ENCODE measurements around the gene AACS.

Gene AACS

DNA sequence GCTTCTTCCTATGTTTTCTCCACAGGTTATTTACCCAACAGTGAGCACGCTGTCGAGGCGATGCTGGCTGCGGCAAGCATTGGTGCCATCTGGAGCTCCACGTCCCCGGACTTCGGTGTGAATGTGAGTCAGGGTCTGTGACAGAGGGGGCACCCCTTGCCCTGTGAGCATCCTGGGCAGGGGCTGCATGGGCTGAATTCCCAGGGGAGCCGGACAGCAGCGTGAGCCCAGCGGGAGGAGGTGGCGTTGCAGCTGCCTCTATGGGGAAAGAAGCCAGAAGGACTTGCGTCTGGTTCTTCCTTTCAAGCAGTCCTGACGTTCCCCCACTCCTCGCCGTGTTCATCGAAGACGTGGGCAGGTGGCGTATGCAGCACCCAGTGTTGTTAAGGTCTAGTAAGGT, 26.2 kb downstream of the AACS start:
- FAIRE-seq (no peak), DNase-seq (ENCODE audit: insufficient read length, low spot score) (no peak)
- TF ChIP-seq, protein P1, sequence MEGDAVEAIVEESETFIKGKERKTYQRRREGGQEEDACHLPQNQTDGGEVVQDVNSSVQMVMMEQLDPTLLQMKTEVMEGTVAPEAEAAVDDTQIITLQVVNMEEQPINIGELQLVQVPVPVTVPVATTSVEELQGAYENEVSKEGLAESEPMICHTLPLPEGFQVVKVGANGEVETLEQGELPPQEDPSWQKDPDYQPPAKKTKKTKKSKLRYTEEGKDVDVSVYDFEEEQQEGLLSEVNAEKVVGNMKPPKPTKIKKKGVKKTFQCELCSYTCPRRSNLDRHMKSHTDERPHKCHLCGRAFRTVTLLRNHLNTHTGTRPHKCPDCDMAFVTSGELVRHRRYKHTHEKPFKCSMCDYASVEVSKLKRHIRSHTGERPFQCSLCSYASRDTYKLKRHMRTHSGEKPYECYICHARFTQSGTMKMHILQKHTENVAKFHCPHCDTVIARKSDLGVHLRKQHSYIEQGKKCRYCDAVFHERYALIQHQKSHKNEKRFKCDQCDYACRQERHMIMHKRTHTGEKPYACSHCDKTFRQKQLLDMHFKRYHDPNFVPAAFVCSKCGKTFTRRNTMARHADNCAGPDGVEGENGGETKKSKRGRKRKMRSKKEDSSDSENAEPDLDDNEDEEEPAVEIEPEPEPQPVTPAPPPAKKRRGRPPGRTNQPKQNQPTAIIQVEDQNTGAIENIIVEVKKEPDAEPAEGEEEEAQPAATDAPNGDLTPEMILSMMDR (IDR thresholded peaks at IDR 0.05; ENCODE audit: insufficient read depth, missing control alignments): no peak

DNA sequence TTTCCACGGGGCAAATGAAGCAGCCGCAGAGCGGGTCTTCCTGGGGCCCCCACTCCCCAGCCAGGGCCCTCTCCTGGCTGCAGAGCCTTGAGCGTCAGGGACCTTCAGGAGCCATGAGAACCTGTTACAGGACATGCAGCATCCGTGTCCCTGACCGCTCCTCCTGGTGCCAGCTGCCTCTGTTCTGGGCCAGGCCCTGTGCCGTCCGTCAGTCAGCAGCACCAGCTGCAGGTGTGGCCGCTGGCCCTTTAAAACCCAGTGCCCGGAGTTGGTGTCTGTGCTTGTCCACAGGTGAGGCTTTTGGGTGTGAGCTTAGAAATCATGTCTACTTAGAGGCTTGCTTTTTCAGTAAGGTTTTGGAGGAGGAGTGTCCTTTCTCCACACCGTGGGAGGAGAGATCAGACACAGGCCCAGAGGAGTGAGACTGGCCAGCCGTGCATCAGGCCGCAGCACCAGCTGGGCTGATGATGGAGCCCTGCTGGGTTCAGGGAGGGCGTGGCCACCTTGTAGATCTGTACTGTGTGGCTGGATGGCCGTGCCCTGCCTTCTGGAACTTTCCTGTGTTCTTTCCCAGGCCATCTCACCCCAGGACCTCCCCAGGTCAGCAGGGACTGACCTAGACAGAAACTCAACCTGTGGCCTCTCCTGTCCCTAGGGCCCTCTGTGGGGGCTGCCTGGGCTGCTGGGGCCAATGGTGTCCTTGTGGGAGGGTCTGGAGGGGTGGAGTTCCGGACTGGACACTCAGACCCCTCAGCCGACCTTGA, 27.1 kb downstream of the AACS start:
- no peak for FAIRE-seq
- TF ChIP-seq, protein P1 (IDR thresholded peaks at IDR 0.05; ENCODE audit: insufficient read depth, missing control alignments): no peak
- no peak for DNase-seq (ENCODE audit: insufficient read length, low spot score)

DNA sequence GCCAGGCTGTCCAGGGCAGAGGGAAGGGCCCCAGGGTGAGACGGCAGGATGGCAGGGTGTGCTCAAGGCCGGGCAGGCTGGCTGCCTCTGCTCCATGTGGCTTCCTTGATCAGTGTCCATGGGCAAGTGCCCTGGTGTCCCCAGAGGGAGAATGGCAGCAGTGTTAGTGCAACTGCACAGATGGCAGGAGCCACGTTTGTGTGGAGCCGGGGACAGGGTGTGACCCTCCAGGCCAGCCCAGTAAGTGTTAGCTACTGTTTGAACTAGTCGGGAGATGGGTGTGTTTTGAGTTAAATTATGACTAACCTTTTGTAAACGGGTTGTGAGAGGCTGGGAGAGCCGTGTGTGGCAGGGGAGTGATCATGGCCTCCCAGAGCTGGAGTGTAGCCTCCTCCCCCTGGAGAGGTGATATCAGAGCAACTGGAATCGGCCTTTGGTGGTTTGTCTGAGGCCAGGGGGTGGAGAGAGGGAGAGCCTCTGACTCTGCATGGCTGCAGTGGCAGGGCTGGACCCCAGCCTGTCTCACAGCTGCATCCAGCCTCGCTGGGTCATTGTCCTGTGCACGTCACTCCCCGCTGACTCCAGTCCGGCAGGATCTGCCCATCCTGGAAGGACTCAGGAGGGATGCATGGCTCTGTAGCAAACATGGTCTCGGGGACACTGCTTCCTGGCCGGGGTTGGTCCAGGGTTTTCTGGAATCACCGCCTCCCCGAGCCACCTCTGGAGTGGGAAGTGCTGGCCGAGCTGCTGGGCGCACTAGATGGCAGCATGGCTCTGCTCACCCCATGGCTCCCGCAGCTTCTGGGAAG, 27.8 kb downstream of the AACS start:
- TF ChIP-seq, protein P1 (IDR thresholded peaks at IDR 0.05; ENCODE audit: insufficient read depth, missing control alignments): peak; percentile 19
- no peak for FAIRE-seq

DNA sequence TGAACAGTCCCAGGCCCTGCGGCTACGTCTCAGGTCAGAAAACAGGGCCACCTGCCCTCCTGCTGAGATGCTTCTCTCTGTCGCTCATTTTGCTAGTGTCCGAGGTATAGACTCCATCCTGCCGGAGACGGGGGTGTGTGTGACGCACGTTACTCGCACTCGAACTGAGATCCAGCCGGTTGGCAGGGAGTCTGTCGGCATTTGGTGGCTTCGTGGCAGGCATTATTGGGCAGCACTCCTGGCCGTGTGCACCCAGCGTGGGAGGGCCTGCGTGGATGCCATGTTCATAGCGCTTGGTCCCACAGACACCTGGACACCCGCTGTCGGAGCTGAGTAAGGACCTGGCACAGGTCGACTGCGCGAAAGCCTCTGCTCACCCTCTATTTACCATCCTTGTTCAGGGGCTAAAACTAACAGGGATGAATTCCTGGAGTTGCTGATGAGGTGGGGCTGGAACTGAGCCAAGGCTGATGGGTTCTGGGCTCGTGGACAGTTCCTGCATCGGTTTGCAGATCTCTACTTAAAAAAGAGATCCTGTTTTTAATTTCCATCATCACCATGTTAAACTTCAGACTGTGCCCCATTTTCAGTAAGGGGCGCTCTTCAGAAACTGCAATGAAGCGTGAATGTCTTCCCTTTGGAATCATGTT, 28.6 kb downstream of the AACS start:
- DNase-seq (ENCODE audit: insufficient read length, low spot score): no peak
- TF ChIP-seq, protein P1 (IDR thresholded peaks at IDR 0.05; ENCODE audit: insufficient read depth, missing control alignments): no peak
- FAIRE-seq: no peak

More for the DNA sequence above, 27.8 kb downstream of the AACS start:
- DNase-seq (ENCODE audit: insufficient read length, low spot score): no peak

DNA sequence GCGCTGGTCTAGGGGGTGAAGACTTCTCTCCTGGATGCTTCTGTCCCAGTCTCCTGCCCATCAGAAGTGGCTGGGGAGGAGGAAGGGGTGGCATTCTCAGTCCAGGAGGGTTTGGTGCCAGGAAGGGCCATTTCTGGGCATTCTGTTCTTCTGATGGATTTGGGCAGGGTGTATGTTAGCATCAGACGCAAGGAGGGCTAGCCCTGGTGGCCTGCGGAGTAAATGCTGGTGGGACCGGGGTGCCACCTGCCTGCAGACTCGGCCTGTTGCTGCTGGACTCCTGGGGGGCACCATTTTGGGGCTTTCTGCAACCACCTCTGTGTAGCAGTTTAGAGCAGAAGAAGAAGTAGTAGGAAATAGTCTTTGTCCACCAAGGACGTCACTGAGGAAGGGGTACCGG, 31.7 kb downstream of the AACS start:
- no peak for DNase-seq (ENCODE audit: insufficient read length, low spot score)
- TF ChIP-seq, protein P1 (IDR thresholded peaks at IDR 0.05; ENCODE audit: insufficient read depth, missing control alignments): no peak
- no peak for FAIRE-seq

DNA sequence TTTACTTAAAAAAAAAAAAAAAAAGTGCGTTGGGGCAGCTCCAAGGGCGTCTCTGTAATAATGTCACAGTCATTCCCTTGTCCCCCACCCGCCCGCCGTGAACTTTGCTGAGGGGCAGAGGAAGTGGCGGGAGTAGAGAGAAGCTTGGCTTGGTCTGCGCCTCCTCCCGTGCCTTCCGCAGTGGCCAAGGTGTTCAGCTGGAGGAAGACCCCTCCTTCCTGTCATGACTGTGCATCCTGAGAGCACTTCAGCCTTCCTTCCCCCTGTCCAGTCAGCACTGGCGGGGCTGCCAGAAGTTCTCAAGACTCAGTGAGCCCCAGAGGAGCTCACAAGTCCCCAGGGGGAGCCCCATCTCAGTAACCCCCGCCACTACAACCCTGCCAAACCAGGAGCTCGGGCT, 32.2 kb downstream of the AACS start:
- no peak for DNase-seq (ENCODE audit: insufficient read length, low spot score)
- TF ChIP-seq, protein P1 (IDR thresholded peaks at IDR 0.05; ENCODE audit: insufficient read depth, missing control alignments): no peak
- FAIRE-seq: no peak
